ENCODE data around the gene PCNX2. TPM values are rescaled to one million over a fixed set of nuclear protein-coding genes. Genes with fewer than 3 reads are reported as not detected.

The PCNX2 gene
- total and polyA plus RNA-seq, 2 donors (not counting 1 experiment from before 2014, with no cell fraction given): 13.0 to 37.8 TPM

GRCh38 chr1:232978815-232979214 is 316.7 kb downstream of the PCNX2 start:
- H3K27ac ChIP-seq (ENCODE audit: insufficient read depth, low read length): no peak overlapping the region
- TF ChIP-seq CTCF (conservative IDR thresholded peaks at IDR 0.05 in 1 of 2, IDR thresholded peaks at IDR 0.05 in 1 of 2; ENCODE audit: low read depth in 1 of 2, low read length in 2 of 2) (no peak), EZH2 (IDR thresholded peaks at IDR 0.05; ENCODE audit: low read length, missing control alignments) (no peak)
- no peak for DNase-seq (ENCODE audit: low read depth in 2 of 2)
- no peaks in the 10 kb centered on the region for H3K4me1 ChIP-seq (ENCODE audit: control insufficient read depth, extremely low read depth, insufficient read depth, low read length)
- H3K79me2 ChIP-seq (ENCODE audit: control insufficient read depth, insufficient read depth, low read length): no peaks in the 10 kb centered on the region
- H3K9me3 ChIP-seq (ENCODE audit: control insufficient read depth, insufficient read depth, low read depth, low read length): no peaks in the 10 kb centered on the region
- H4K20me1 ChIP-seq (ENCODE audit: control insufficient read depth, extremely low read depth, insufficient read depth, low read length): no peaks in the 10 kb centered on the region
- no peak overlapping the region for H3K4me2 ChIP-seq (ENCODE audit: extremely low read depth, insufficient read depth, low read length)
- H2AFZ ChIP-seq (ENCODE audit: low read length): no peak overlapping the region
- H3K36me3 ChIP-seq (ENCODE audit: control insufficient read depth, insufficient read depth, low read length): peaks cover 2% of the 10 kb centered on the region
- no peak overlapping the region for H3K9ac ChIP-seq (ENCODE audit: insufficient read depth, low read length)
- H3K4me3 ChIP-seq (replicated peaks in 1 of 4; ENCODE audit: control extremely low read depth in 1 of 4, insufficient read depth in 1 of 4, low read depth in 3 of 4, low read length in 4 of 4): no peak overlapping the region
- H3K27me3 ChIP-seq (ENCODE audit: control insufficient read depth, insufficient read depth, low read length): no peaks in the 10 kb centered on the region

DNA sequence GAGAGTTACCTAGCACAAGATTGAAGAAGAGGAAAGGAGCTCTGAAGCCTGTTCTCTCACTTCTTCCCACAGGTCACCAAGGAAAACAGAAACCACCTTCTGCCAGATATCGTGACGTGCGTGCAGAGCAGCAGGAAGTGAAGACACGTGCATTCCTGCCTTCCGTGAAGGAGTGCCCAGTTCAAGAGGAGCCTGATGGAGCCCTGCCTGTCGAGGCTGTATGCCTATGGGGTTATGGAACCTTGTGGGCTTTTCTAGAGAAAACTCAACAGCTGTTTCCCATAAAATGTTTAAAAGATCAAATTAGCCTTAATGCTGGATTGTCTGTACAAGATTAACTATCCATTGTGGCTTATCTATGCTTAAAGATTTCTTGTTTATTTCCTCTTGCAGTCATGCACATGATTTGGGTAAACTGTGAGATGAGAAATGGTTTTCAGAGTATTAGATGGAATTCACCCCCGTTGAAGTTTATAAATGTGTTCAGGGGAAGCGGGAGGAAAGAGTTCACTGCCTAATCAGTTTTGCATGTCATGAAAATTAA is 317.4 kb downstream of the PCNX2 start:
- Histone ChIP-seq H3K79me2 (ENCODE audit: control insufficient read depth, insufficient read depth, low read length) (no peaks in the 10 kb centered on the region), H3K9me3 (ENCODE audit: control insufficient read depth, insufficient read depth, low read depth, low read length) (no peaks in the 10 kb centered on the region), H4K20me1 (ENCODE audit: control insufficient read depth, extremely low read depth, insufficient read depth, low read length) (no peaks in the 10 kb centered on the region), H3K27ac (ENCODE audit: insufficient read depth, low read length) (no peak overlapping the region), H3K27me3 (ENCODE audit: control insufficient read depth, insufficient read depth, low read length) (no peaks in the 10 kb centered on the region), H3K4me3 (replicated peaks in 1 of 4; ENCODE audit: control extremely low read depth in 1 of 4, insufficient read depth in 1 of 4, low read depth in 3 of 4, low read length in 4 of 4) (no peak overlapping the region), H3K4me1 (ENCODE audit: control insufficient read depth, extremely low read depth, insufficient read depth, low read length) (no peaks in the 10 kb centered on the region), H3K36me3 (ENCODE audit: control insufficient read depth, insufficient read depth, low read length) (peaks cover 2% of the 10 kb centered on the region), H3K4me2 (ENCODE audit: extremely low read depth, insufficient read depth, low read length) (no peak overlapping the region), H2AFZ (ENCODE audit: low read length) (no peak overlapping the region), H3K9ac (ENCODE audit: insufficient read depth, low read length) (no peak overlapping the region)
- peak; percentile 19 to 71 for DNase-seq (ENCODE audit: low read depth in 2 of 2)
- TF ChIP-seq CTCF (conservative IDR thresholded peaks at IDR 0.05 in 1 of 2, IDR thresholded peaks at IDR 0.05 in 1 of 2; ENCODE audit: low read depth in 1 of 2, low read length in 2 of 2) (no peak), EZH2 (IDR thresholded peaks at IDR 0.05; ENCODE audit: low read length, missing control alignments) (no peak)

GRCh38 chr1:232974971-232975370 is 320.6 kb downstream of the PCNX2 start:
- H3K36me3 ChIP-seq (ENCODE audit: control insufficient read depth, insufficient read depth, low read length): peaks cover 4% of the 10 kb centered on the region

More at GRCh38 chr1:232974971-232975370, 320.6 kb downstream of the PCNX2 start:
- H4K20me1 ChIP-seq (ENCODE audit: control insufficient read depth, extremely low read depth, insufficient read depth, low read length): no peaks in the 10 kb centered on the region
- H3K27me3 ChIP-seq (ENCODE audit: control insufficient read depth, insufficient read depth, low read length): no peaks in the 10 kb centered on the region
- H3K4me3 ChIP-seq (replicated peaks in 1 of 4; ENCODE audit: control extremely low read depth in 1 of 4, insufficient read depth in 1 of 4, low read depth in 3 of 4, low read length in 4 of 4): no peak overlapping the region
- no peak overlapping the region for H3K27ac ChIP-seq (ENCODE audit: insufficient read depth, low read length)
- H3K9me3 ChIP-seq (ENCODE audit: control insufficient read depth, insufficient read depth, low read depth, low read length): no peaks in the 10 kb centered on the region
- no peak overlapping the region for H3K4me2 ChIP-seq (ENCODE audit: extremely low read depth, insufficient read depth, low read length)
- H3K9ac ChIP-seq (ENCODE audit: insufficient read depth, low read length): no peak overlapping the region
- DNase-seq (ENCODE audit: low read depth in 2 of 2): peak; percentile 78 to 88
- no peaks in the 10 kb centered on the region for H3K4me1 ChIP-seq (ENCODE audit: control insufficient read depth, extremely low read depth, insufficient read depth, low read length)
- no peak overlapping the region for H2AFZ ChIP-seq (ENCODE audit: low read length)
- TF ChIP-seq CTCF (conservative IDR thresholded peaks at IDR 0.05 in 1 of 2, IDR thresholded peaks at IDR 0.05 in 1 of 2; ENCODE audit: low read depth in 1 of 2, low read length in 2 of 2) (no peak), EZH2 (IDR thresholded peaks at IDR 0.05; ENCODE audit: low read length, missing control alignments) (no peak)
- H3K79me2 ChIP-seq (ENCODE audit: control insufficient read depth, insufficient read depth, low read length): no peaks in the 10 kb centered on the region
